Uterus (tissue), 4 donors: Measurements from ENCODE around the gene NDUFS5. TPM values are rescaled to one million over a fixed set of nuclear protein-coding genes. Genes with fewer than 3 reads are reported as not detected.

Experiments
- DNase-seq, 2 donors: peaks; one replicate each; pipeline ENCODE4 v3.0.0-alpha.2; 2019 to 2020
- H3K27ac ChIP-seq, 2 donors: fragments of 200-600 bp; sonication (generic); 1 replicate in 1 of 2; 2 replicates in 1 of 2; pipeline ENCODE4 v1.5.1; 2016 to 2018
- H3K27me3 ChIP-seq, 2 donors: fragments of 200-600 bp; sonication (generic); one replicate each; pipeline ENCODE4 v1.5.1; 2018 to 2019; ENCODE audit warnings: control low read depth in 1 of 2
- H3K36me3 ChIP-seq, 2 donors: fragments of 200-600 bp; sonication (generic); one replicate each; pipeline ENCODE4 v1.5.1; 2019; ENCODE audit warnings: control low read depth in 1 of 2
- H3K4me1 ChIP-seq, 2 donors: fragments of 200-600 bp; sonication (generic); one replicate each; pipeline ENCODE4 v1.5.1; 2018 to 2019; ENCODE audit warnings: control low read depth in 1 of 2
- H3K4me3 ChIP-seq, 2 donors: fragments of 200-600 bp; sonication (generic); 1 replicate in 1 of 2; 2 replicates in 1 of 2; pipeline ENCODE4 v1.5.1; 2018 to 2019; ENCODE audit warnings: mild to moderate bottlenecking in 1 of 2
- H3K9me3 ChIP-seq, 2 donors: fragments of 200-600 bp; sonication (generic); one replicate each; pipeline ENCODE4 v1.5.1; 2019; ENCODE audit warnings: control low read depth in 1 of 2
- CTCF ChIP-seq, 4 experiments: fragments of 200-600 bp in 2 of 4; fragments of 450-650 bp in 2 of 4; sonication (generic) in 2 of 4; IDR thresholded peaks; one replicate each; pipeline ENCODE4 v1.5.1; 2016 to 2019; ENCODE audit warnings: antibody characterized with exemption in 4 of 4, mild to moderate bottlenecking in 2 of 4, moderate library complexity in 1 of 4
- POLR2A ChIP-seq, 2 donors: fragments of 450-650 bp; IDR thresholded peaks; one replicate each; pipeline ENCODE4 v1.6.1; 2016; ENCODE audit warnings: antibody characterized with exemption in 2 of 2, mild to moderate bottlenecking in 1 of 2, moderate library complexity in 1 of 2
- intact Hi-C: fragments of 100-400 bp; cut with DNase I; formaldehyde crosslinking; loops from one replicate; pipeline ENCODE4 v1.15.1; 2023; ENCODE audit warnings: low total_unique reads
- total RNA-seq, 4 donors: library from RNA; depleted of rRNA in 3 of 4; stranded (reverse); fragments of >200 nt in 3 of 4; gene quantifications; one replicate each; pipeline versions ENCODE4 v1.1.0 to v1.2.4, GENCODE V29; 2014 to 2023
- donor health status: DM: yes; HTN: yes; CAD: no.

The NDUFS5 gene
- total RNA-seq, 4 donors from 2014 or later, result 122 to 659 (median 361) TPM

DNA sequence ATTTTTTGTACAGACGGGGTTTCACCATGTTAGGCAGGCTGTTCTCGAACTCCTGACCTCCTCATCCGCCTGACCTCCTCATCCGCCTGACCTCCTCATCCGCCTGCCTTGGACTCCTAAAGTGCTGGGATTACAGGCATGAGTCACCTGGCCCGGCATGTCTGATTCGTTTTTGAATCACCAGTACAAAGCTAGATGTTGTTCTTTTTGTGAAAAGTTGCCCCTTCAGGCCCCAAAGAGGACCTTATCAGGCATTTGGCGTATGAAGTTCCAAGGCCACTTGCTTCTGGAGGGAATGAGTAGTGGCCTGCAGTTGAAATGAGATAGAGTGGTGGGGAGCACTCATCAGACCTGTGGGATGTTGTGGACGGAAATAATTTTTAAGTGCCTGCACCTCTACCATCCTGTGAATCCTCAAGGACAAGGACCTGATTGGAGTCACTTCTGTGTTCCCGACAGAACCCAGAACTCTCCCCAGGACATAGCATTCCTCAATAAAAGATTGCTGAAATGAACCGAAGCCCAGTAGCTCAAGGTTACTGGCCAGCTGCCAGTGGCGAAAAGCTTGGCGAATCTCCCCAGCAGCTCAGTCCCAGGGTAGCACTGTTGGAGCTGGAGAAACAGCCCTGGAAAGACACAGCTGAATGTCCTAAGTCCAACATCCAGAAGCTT lies 50.1 kb downstream of the NDUFS5 start:
- intact Hi-C loops, result no loop called here
- Histone ChIP-seq H3K9me3 (no peaks in the 10 kb centered on the region), H3K36me3 (no peaks in the 10 kb centered on the region), H3K4me1 (no peaks in the 10 kb centered on the region), H3K4me3 (no peak overlapping the region), H3K27ac (peak overlapping the region; percentile 55 to 73), H3K27me3 (no peaks in the 10 kb centered on the region)
- TF ChIP-seq POLR2A (IDR thresholded peaks at IDR 0.05) (no peak), CTCF (IDR thresholded peaks at IDR 0.05) (no peak)
- DNase-seq, result peak; percentile 79 to 89

DNA sequence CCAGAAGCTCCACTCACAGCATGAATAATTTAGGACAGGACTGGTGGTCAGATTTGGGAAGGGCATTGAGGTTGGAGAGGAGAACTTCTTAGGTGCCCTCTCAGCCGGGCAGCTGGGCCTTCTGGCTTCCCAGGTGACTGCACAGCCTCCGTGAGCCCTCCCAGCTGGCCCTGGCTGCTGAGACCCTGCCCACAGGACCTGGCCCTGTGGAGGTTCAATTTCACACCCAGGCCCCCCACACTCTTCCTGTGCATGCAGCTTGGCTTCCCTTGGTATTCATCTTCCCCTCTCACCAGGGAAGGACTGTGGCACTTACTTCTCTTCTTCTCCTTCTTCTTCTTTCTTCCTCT lies 50.6 kb downstream of the NDUFS5 start:
- no peaks in the 10 kb centered on the region for H3K9me3 ChIP-seq
- no peak for DNase-seq
- TF ChIP-seq CTCF (IDR thresholded peaks at IDR 0.05), result no peak
- no peak for TF ChIP-seq POLR2A (IDR thresholded peaks at IDR 0.05)
- H3K36me3 ChIP-seq, result no peaks in the 10 kb centered on the region
- H3K27me3 ChIP-seq, result no peaks in the 10 kb centered on the region
- no peak overlapping the region for H3K4me3 ChIP-seq
- intact Hi-C loops, result no loop called here
- peak overlapping the region; percentile 55 to 73 for H3K27ac ChIP-seq
- H3K4me1 ChIP-seq, result peaks cover 0 to 3% of the 10 kb centered on the region in 2 donors

GRCh38 chr1:39080269-39080826 lies 54.2 kb downstream of the NDUFS5 start:
- Histone ChIP-seq H3K4me1 (peaks cover 0 to 5% of the 10 kb centered on the region in 2 donors), H3K27ac (no peak overlapping the region), H3K36me3 (no peaks in the 10 kb centered on the region), H3K9me3 (no peaks in the 10 kb centered on the region), H3K27me3 (no peaks in the 10 kb centered on the region), H3K4me3 (no peak overlapping the region)
- DNase-seq, result no peak
- intact Hi-C loops, result no loop called here
- TF ChIP-seq POLR2A (IDR thresholded peaks at IDR 0.05) (no peak), CTCF (IDR thresholded peaks at IDR 0.05) (no peak)

- Histone ChIP-seq H3K4me3 (peak overlapping the region; percentile 24 to 67), H3K36me3 (no peaks in the 10 kb centered on the region), H3K27ac (peak overlapping the region; percentile 13 to 43), H3K4me1 (peaks cover 0 to 5% of the 10 kb centered on the region in 2 donors), H3K9me3 (no peaks in the 10 kb centered on the region), H3K27me3 (no peaks in the 10 kb centered on the region)
- intact Hi-C loops, result no loop called here
- TF ChIP-seq CTCF (IDR thresholded peaks at IDR 0.05), result no peak
- TF ChIP-seq POLR2A (IDR thresholded peaks at IDR 0.05), result no peak
- peak in 1 of 2 donors; percentile 53 for DNase-seq
These were observed 54.7 kb downstream of the NDUFS5 start for GRCh38 chr1:39080831-39081270.

GRCh38 chr1:39081271-39082009 lies 55.3 kb downstream of the NDUFS5 start:
- H3K27me3 ChIP-seq, result no peaks in the 10 kb centered on the region
- no peak for TF ChIP-seq CTCF (IDR thresholded peaks at IDR 0.05)
- TF ChIP-seq POLR2A (IDR thresholded peaks at IDR 0.05), result no peak
- peak in 1 of 2 donors; percentile 37 for DNase-seq
- peaks cover 0 to 5% of the 10 kb centered on the region in 2 donors for H3K4me1 ChIP-seq
- no peaks in the 10 kb centered on the region for H3K36me3 ChIP-seq
- intact Hi-C loops, result no loop called here
- peak overlapping the region; percentile 24 to 67 for H3K4me3 ChIP-seq
- no peaks in the 10 kb centered on the region for H3K9me3 ChIP-seq
- H3K27ac ChIP-seq, result peak overlapping the region; percentile 8 to 43
